SK-N-MC (cell line): ENCODE results near the gene AGPAT3.
A peak's percentile ranks its signal among the peaks of the same experiment; 100 is the strongest.

Experiments used
- DNase-seq: peaks from one replicate; pipeline ENCODE4 v3.0.0-alpha.2; 2011; ENCODE audit warnings: low read depth, low spot score
- H3K27ac ChIP-seq: fragments of 200-600 bp; sonication (generic); 2 replicates; pipeline ENCODE4 v1.5.1; 2016; ENCODE audit warnings: mixed run types
- H3K36me3 ChIP-seq: fragments of 200-600 bp; sonication (generic); 2 replicates; pipeline ENCODE4 v1.6.1; 2017; ENCODE audit warnings: antibody characterized with exemption, low read length, mixed read lengths; ENCODE audit not compliant: insufficient read depth
- H3K4me3 ChIP-seq: fragments of 200-600 bp; sonication (generic); 2 replicates; pipeline ENCODE4 v1.5.1; 2016
- H3K9ac ChIP-seq: fragments of 200-600 bp; sonication (generic); 2 replicates; pipeline ENCODE4 v1.8.0; 2017; ENCODE audit warnings: mixed run types, mixed read lengths; ENCODE audit not compliant: insufficient read length
- H3K9me3 ChIP-seq: fragments of 200-600 bp; sonication (generic); 2 replicates; pipeline ENCODE4 v1.6.1; 2017; ENCODE audit warnings: low read depth, mild to moderate bottlenecking, antibody characterized with exemption, low read length, moderate library complexity, mixed read lengths
- EZH2 ChIP-seq: fragments of 200-600 bp; sonication (generic); IDR thresholded peaks from one replicate; pipeline ENCODE4 v1.6.1; 2017; ENCODE audit warnings: antibody characterized with exemption
- FOXP2 ChIP-seq: optimal IDR thresholded peaks from 2 replicates; pipeline ENCODE3; 2011; ENCODE audit warnings: mild to moderate bottlenecking, moderate library complexity; ENCODE audit not compliant: insufficient read depth; ENCODE audit errors: extremely low read length, control extremely low read depth
- POLR2AphosphoS5 ChIP-seq: IDR thresholded peaks from 2 replicates; pipeline ENCODE4 v1.6.1; 2012; ENCODE audit warnings: mild to moderate bottlenecking, low read depth, low read length, borderline replicate concordance

AGPAT3 gene

DNA sequence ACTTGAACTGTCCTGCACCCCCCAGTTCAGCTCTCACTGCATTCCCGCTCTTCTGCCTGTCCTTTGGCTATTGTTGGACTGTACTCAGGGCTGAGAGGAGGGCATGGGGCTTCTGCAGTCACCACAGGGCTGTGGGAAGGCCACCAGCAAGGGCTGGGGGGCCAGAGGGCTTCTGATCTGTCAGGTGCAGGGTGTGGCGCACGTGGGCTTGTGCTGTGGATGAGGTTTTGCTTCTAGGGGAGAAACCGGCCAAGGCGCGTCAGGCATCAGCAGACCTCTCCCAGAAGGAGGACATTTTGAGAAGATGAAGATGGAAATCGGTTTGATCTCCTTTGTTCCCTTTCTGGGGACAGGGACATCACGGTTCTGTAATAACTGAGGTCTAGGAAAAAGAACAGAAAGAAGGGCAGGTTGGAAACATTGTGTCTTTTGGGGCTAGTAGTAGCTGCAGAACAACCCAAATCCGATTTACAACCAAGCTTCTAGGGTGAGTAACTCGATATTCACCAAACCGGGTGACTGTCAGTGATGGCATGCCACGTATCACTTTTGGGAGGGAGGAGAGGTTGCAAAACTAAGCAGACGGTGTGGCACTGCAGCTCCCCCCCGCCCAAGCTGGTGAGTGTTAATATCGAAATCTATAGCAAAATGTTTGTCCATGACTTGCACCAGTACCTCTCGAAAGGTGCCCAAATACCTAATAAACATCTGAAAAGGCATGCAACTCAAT lies 40.9 kb downstream of the AGPAT3 start:
- Histone ChIP-seq H3K4me3 (no peak overlapping the region), H3K9ac (no peak overlapping the region), H3K27ac (no peak overlapping the region), H3K9me3 (no peaks in the 10 kb centered on the region), H3K36me3 (peaks cover 3% of the 10 kb centered on the region; the same call in 1 of the 2 replicates)
- no peak for DNase-seq
- TF ChIP-seq FOXP2: no peak
- no peak for TF ChIP-seq POLR2AphosphoS5
- TF ChIP-seq EZH2: no peak

DNA sequence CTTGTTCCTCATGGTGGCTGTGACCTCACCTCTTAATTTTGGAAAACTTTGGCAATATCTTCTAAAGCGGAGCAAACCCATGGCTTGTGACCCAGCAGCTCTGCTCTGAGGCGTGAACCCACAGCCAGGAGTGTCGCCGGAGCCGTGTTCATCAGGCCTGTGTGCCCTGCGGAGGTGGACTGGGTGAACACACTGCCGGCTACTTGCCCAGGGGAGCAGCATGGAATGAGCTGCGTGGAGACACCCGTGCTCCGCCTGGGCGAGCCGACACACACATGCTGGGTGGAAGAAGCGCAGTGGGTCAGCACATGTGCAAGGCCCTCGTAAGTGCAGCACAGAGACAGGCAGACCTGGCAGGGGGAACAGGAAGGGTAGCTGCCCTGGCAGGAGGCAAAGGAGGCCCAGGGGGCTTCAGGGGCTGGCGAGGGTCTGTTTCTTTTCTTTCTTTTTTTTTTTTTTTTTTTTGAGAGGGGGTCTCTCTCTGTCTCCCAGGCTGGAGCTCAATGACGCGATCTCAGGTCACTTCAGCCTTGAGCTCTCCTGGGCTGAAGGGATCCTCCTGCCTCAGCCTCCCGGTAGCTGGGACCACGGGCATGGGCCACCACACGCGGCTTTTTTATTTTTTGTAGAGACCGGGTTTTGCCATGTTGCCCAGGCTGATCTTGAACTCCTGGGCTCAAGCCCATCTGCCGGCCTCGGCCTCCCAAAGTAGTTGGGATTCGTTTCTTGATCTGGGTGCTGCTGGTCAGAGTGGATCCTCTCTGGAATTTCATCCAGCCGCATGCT lies 41.8 kb downstream of the AGPAT3 start:
- Histone ChIP-seq H3K36me3 (peaks cover 4% of the 10 kb centered on the region; the same call in 1 of the 2 replicates), H3K9me3 (no peaks in the 10 kb centered on the region), H3K4me3 (no peak overlapping the region), H3K27ac (no peak overlapping the region), H3K9ac (no peak overlapping the region)
- DNase-seq: no peak
- TF ChIP-seq FOXP2: no peak
- no peak for TF ChIP-seq EZH2

DNA sequence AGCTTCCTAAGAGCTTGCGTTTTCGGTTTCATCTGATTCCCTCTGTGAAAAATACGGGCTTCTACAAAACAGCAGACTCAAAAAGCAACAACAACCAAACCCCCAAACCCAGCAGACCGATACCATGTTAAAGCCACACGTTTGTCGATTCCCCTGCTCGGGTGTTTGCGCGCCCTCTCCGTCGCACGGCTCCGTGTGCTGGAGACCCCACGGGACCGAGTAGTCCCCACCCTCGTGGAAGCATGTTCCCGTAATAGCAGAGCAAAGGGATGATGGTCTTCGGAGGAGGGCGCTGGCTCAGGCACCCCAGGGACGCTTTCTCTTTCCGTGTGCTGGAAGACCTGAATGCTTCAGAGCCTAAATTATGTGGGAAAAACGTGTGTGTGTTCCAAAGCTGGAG lies 42.7 kb downstream of the AGPAT3 start:
- Histone ChIP-seq H3K9me3 (no peaks in the 10 kb centered on the region), H3K36me3 (peaks cover 14% of the 10 kb centered on the region; the same call in 1 of the 2 replicates), H3K27ac (0 out of 2 replicates have a peak overlapping the region, but pooled peaks have one; percentile 31), H3K4me3 (no peak overlapping the region), H3K9ac (no peak overlapping the region)
- DNase-seq: no peak
- TF ChIP-seq FOXP2 (no peak), POLR2AphosphoS5 (no peak), EZH2 (no peak)

DNA sequence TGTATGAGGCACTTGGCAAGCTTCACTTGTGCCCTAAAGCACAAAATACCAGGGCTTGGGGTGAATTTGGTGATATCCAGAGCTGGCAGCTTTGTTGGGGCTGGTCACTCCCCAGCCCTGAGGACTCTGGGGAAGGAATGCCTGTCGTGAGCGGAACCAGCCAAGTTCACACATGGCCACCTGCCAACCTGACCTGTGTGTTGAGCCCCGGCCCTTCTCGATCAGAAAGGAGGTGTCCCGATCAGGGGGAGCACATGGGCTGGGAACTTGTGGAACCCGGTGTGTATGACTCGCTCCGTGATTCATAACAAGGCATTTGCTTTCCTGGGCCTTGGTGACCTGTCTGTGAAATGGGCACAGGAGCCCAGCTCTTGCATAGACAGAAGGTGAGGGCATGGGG lies 43.1 kb downstream of the AGPAT3 start:
- peaks cover 14% of the 10 kb centered on the region; the same call in 1 of the 2 replicates for H3K36me3 ChIP-seq
- TF ChIP-seq FOXP2 (no peak), EZH2 (no peak), POLR2AphosphoS5 (no peak)
- no peak overlapping the region for H3K9ac ChIP-seq
- DNase-seq: no peak
- no peak overlapping the region for H3K4me3 ChIP-seq
- H3K27ac ChIP-seq: 0 out of 2 replicates have a peak overlapping the region, but pooled peaks have one; percentile 31
- H3K9me3 ChIP-seq: no peaks in the 10 kb centered on the region

DNA sequence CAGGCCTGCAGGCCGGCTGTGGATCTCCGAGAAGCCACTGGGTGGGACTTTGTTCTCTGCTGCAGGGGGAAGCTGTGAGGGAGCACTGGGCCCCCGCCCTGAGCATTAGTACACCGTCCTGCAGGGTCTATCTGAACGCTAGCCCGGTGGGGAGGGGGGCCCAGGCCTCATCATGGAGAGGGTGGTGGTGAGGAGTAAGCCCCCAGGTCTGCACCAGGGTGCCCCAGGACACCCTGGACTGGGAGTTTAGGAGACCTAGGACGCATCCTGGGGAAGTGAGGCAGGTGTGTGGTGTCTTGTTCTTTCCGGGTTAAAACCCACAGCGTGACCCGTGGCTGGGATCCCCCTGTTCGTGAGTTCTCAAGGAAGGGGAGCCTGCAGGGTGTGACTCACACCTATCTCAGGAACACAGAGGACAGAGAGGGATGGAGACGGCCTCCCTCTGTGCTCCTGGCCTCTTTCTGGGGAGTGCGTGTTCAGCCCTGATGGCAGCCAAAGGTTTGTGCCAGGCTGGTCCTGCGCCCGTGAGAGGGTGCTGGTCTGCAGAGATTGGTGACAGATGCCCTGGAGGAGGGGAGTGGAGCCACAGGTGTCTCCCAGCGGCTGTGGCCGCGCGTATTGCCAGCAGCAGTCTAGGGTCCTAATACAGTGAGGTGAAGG lies 44.8 kb downstream of the AGPAT3 start:
- peaks cover 14% of the 10 kb centered on the region; the same call in 1 of the 2 replicates for H3K36me3 ChIP-seq
- no peak overlapping the region for H3K27ac ChIP-seq
- no peak overlapping the region for H3K4me3 ChIP-seq
- TF ChIP-seq EZH2: no peak
- no peak for TF ChIP-seq FOXP2
- no peak for TF ChIP-seq POLR2AphosphoS5
- no peak overlapping the region for H3K9ac ChIP-seq
- no peak for DNase-seq
- no peaks in the 10 kb centered on the region for H3K9me3 ChIP-seq

DNA sequence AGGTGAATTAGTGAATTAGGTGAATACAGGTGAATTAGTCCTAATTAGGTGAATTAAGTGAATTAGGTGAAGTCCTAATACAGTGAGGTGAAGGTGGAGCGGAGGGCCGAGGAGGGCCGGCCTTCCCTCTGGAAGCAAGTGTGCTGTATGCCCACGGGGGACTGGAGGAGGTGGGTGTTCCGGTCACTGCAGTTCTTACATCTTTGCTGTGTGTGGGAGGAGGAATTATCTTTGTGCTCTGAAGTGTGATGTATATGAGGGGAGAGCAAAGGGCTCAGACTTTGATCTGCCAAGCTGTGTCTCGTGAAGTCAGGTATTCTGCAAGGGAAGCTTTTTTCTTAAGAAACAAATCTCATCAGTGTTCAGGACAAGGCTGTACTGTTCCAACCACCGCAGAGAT lies 45.4 kb downstream of the AGPAT3 start:
- Histone ChIP-seq H3K4me3 (no peak overlapping the region), H3K9ac (no peak overlapping the region), H3K27ac (peak overlapping the region; percentile 55; the same call in 1 of the 2 replicates), H3K36me3 (peaks cover 14% of the 10 kb centered on the region; the same call in 1 of the 2 replicates), H3K9me3 (no peaks in the 10 kb centered on the region)
- no peak for DNase-seq
- TF ChIP-seq POLR2AphosphoS5: no peak
- TF ChIP-seq EZH2: no peak
- TF ChIP-seq FOXP2: no peak

DNA sequence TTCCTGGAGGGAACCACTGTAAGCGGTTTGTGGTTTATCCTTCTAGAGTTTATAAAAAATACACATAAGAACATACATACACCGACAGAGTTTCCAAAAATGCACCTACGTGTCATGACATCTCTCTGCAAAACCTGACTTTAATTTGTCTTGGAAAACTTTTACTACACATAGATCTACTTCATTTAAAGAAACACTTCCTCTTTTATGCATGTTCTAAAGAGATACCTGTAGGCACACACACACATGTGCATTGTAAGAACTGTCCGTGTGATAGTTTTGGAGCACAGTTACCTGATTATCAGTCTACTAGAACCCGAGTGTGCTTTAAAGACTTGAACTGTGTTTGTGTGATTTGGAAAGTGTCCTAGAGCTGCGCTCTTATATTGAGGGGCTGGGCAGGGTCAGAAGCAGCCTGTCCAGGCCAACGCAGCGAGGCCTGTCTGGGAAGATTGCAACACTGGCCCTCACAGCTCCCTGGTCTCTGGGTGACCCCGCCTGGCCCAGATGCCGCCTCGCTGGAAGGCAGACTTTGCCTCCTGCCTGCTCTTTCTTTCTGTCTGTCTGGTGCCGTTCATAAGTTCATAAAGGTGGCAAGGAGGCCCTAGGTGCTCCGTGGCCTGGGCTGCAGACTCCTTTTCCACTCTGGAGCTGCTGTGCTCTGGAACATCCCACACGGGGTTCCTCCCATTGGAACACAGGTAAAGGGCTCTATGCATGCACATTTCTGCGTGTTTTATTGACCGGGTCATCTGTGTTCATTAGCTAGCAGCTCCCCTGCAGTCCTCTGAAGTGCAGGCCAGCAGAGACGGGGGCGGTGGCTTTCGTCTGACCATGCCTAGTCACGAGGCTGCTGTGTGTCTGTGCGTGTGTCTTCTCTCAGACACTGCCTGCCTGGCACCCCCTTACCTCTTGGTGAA lies 46.3 kb downstream of the AGPAT3 start:
- DNase-seq: peak; percentile 14
- Histone ChIP-seq H3K4me3 (no peak overlapping the region), H3K9me3 (no peaks in the 10 kb centered on the region), H3K36me3 (peaks cover 13% of the 10 kb centered on the region; the same call in 1 of the 2 replicates), H3K9ac (no peak overlapping the region), H3K27ac (no peak overlapping the region)
- TF ChIP-seq POLR2AphosphoS5 (no peak), EZH2 (no peak), FOXP2 (no peak)
